Amniotic epithelial cell (primary cell): ENCODE results near the gene FOXA3.

Source experiments
- DNase-seq: peaks from one replicate; pipeline ENCODE4 v3.0.0-alpha.2; 2010; ENCODE audit warnings: low read depth

The FOXA3 gene

DNA sequence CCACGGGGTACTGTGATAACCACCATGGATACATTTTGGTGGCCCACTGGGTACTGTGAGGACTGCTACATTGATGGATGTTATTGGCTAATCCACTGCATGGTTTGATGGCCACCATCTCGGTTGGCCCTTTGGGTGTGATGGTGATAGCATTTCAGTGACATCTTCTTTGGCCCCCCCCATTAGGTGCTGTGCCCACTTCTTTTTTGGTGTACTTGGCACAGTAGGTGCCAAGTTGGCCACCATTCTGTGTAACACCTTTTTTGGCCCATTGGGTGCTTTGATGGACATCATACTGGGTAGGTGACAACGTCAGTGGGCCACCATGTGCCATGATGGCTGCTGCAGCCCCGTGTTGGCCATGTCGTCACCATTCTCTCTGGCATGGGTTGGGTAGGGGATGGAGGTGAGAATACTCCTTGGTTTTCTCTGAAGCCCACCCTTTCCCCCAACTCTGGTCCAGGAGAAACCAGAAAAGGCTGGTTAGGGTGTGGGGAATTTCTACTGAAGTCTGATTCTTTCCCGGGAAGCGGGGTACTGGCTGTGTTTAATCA lies 9.2 kb downstream of the FOXA3 start:
- no peak for DNase-seq

DNA sequence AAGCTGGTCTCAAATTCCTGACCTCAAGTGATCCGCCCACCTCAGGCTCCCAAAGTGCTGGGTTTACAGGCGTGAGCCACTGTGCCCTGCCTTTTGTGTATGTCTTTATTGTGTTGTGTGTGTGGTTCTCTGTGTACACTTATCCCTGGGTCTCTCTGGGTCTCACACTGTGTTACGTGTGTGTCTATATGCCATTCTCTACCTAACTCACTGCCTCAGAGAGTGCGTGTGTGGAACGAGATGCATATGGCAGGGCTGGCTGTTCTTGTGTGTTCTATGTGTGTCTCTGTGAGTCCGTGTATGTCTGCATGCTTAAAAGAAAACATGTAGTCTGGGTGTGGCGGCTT lies 10.5 kb downstream of the FOXA3 start:
- DNase-seq, result no peak

DNA sequence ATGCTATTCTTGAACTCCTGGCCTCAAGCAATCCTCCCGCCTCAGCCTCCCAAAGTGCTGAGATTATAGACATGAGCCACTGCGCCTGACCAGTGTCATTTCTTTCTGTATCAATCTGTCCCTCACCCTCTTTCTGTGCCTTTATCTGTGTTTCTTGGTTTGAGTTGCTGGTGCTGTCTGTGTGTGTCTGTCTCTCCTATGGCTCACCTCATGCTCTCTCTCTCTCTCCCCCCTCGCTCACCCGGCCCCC lies 12.0 kb downstream of the FOXA3 start:
- DNase-seq, result no peak

DNA sequence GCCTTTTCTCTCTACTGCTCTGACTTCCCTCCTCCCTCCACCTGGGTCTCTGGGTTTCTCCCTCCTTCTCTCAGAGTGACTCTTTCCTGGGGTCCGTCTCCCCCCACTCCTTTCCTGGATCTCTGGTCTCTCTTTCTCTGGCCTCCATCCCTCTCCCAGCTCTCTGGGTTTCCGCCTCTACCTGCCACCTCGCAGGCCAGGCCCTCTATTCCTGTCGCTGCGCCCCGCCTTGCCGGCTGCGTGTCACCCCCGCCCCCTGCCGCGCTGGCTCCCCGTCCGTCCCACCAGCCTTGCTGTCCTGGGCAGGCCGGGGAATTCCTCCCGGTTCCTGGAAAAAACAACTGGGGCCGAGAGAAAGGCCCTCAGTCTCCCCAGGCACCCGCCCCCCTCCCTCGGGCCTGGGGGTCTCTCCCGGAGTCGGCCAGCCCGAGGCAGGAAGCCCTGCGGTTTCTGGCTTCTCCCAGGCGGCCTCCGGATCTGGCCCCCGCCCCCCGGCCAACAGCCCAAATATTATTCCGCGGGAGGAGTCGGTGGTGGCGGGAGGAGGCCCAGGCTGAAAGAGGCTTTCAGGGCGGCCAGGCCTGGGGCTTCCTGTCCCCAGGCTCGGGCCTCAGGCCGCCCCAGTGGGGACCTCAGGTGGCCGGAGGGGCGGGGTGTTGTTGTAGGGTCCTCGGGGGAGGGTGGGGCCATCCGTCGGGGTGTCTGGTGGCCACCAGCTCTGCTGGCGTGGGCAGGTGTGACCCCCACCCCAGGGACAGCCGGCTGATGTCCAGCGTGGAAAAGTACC lies 12.5 kb downstream of the FOXA3 start:
- no peak for DNase-seq

DNA sequence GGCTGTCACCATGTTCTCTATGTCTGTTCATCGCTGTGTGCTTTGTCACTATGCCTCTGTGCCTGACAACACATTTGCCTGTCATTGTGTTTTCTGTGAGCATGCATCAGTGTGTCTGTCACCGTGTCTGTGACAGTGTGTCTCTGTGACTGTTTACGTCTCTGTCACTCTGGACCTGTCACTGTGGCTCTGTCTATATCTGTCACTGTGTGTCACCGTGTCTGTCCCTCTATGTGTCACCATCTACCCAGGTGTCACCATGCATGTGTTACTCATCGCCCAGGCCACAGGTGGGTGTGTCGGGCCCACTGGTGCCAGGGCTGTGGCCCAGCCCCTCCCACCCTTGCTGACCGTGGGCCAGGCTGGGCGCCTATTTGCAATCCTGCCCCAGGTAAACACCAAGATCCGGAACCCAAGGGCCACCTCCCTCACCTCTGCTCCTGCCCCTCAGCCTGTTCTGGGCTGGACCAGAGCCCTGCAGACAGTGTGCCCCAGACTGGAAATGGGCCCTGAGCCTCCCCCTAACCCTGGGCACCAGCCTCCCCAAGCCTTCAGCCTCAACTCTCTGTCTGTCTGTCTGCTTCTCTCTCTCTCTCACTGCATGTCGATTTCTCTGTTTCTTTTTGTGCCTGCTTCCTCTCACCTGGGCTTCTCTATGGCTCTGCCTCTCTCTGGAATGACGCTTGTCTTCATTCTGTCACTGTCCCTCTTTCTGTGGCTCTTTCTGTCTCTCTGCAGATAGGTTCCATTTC lies 14.1 kb downstream of the FOXA3 start:
- DNase-seq, result no peak

DNA sequence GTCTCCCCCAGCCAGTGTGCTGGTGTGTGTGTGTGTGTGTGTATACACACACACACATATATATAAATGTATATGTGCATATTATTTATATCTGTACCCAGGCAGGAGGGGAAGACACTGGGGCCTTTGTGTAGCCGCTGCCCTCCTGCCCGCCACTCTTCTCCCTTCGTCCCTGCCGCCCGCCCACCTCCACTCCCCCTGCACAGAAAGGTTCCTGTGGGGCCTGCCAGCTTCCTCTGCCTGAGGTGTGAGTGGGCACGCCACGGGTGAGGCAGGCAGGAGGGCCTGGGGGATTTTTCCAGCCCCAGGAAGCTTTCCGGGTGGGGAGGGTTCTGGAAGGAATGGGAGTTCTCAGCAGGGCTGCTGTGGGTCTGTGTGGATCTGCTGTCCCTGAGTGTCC lies 14.9 kb downstream of the FOXA3 start:
- no peak for DNase-seq

DNA sequence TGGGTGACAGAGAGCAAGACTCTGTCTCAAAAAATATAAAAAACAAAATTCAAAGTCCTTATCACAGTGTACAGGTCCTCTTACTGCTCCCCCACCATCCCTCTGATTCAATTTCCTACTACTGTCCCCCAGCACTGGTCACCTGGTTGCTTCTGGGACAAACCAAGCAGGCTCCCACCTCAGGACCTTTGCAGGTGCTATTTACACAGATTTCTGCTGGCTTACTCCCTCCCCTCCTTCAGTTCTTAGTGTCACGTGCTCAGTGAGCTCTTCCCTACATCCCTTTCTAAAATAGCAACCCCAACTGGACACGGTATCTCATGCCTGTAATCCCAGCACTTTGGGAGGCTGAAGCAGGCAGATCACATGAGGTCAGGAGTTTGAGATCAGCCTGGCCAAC lies 15.8 kb downstream of the FOXA3 start:
- no peak for DNase-seq

DNA sequence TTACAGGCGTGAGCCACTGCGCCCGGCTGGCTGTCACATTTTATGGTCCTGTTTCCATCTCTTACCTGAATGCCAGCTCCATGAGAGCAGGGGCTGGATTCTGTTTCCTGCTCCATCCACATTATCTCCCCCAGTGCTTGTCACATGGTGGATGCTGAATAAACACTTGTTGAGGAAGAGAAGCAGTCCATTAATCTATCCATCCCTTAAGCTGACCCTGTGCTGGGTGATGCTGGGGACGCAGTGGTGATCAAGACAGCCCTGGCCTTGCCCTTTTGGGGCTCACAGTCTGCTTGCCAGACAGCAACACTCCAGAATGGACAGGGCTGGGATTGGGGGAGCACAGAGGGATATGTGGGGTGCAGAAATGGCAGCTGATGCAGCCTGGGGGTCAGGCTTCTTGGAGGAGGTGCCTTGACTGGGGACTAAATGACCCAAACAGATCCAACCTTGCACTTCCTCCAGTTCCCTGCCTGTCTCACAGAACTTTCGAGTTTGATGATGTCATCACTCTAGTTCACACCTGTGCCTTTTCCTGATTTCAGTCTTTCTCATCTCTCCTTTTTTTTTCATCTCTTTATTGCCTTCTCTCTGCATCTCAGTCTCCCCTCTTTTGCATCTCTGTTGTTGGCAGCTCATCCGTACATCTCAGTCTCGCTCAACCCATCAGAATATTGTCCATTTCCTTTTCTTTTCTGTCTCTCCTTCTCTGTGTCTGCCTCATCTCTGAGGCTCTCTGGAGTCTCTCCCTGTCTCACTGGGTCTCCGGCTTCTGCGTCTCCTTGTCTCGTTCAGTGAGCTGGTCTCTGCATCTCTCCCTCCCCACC lies 17.2 kb downstream of the FOXA3 start:
- DNase-seq, result no peak

DNA sequence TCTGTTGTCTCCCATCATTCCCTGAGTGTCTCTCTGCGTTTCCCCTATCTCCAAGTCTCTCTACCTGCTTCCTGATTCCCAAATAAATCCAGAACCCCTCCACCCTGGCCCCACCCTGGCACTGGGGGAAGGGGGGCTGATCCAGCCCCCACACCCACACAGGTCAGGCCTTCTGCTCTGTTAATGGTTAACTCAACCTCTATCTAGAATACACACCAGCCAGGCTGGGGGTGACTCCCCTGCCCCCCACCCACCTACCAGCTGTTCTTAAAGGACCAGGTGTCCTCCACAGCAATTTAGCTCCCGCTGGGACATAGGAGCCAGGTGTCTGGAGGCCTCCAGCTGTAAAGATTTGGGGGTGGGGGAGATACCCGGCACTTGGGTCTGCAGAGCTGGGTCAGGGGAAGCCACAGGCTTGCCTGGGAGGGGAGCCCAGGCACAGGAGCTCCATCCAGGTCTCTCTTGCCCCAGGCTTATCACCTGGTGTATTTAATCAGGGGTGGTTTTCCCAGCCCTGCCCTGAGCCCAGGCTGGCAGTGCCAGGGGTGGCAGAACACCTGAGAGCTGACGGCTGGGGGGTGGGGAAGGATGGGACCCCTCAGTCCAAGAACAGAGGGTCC lies 17.9 kb downstream of the FOXA3 start:
- DNase-seq, result no peak

DNA sequence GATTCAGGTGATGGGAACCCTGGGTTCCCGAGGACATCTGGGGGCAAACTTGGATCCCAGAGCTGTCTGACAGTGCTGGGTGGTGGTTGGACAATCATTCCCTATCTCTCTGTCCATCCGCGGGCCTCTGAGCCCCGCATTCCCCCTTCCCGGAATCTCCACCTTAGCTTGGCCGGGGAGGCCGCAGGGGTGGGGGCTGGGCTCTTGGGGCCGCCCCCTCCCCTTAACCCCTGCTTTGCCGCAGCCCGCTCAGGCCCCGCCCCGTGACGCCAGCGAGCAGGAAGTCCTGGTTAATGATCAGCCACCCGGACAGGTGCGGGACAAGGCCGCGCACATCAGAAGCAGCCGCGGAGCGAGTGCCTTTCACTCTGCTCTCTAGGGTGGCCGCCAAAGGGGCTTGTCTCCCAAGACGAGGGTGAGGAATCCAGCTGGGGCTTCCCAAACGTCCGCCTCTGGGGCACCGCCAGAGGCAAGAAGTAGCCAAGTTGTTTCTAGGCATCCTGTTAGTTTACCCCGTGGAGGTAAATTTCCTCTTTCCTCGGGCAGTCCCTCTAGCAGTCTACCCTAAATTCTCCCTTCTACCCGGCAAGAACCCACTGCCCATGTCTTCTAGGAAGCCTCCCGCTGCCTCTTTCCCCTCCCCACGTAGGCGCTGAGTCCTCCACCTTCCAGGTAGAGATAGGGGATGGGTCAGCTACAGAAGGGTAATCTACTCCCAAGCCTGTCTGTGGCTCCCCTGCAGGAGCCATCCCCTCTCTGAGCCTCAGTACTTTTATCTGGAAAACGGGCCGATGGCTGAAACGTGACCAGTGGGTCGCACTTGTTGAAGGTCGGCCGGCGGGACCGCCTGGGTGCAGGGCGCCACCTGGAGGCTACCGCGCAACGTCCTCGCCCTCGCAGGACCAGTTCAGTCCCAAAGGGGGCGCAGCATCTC lies 18.8 kb downstream of the FOXA3 start:
- DNase-seq, result peak; percentile 81

DNA sequence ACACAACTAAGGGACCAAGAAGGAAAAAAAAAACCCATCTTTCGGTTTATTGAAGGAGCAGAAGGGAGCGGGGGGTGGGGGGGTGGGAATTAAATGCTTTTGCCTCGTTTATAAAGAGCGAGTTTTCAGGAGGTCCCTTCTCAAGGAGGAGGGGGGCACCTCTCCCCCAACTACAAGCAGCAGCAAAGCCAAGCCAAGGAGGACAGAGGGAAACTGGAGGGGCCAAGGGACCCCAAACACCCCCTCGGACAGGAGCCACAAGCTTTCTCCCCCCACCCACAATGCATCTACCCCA lies 19.4 kb downstream of the FOXA3 start:
- DNase-seq, result no peak

DNA sequence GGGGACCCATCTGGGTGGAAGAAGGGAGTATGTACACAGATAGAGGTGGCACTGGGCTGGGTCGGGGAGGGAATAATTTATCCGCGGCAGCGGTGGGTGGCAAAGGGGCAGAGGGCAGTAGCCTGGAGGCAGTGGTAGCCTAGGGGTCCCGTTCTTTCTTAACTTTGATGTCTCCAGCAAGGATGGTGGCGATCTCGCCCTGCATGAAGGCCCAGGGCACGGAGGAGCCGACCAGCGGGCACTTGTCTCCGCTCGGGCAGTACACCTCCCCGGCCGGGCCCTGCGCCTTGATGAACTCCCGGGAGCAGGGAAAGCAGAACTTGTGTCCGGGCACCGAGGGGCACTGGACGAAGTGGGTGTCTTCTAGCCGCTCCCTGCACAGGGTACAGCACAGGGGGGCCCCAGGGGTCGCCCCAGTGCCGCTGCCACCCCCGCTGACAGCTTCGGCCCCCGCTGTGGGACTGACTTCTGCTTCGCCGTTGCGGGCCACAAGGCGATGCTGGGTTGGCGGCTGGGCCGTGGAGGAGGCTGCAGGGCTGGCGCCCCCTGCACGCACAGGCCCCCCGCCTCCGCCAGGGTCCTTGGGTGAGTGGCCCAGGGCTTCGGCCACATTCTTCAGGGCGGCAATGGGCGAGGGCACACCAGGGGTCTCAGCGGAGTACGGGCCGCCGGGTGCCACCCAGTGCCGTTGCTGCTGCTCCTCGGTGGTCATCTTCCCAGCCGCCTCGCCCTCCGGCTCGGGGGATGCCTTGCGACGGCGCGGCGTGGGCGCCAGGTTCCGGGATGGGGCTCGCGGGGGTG lies 20.0 kb downstream of the FOXA3 start:
- DNase-seq, result no peak

DNA sequence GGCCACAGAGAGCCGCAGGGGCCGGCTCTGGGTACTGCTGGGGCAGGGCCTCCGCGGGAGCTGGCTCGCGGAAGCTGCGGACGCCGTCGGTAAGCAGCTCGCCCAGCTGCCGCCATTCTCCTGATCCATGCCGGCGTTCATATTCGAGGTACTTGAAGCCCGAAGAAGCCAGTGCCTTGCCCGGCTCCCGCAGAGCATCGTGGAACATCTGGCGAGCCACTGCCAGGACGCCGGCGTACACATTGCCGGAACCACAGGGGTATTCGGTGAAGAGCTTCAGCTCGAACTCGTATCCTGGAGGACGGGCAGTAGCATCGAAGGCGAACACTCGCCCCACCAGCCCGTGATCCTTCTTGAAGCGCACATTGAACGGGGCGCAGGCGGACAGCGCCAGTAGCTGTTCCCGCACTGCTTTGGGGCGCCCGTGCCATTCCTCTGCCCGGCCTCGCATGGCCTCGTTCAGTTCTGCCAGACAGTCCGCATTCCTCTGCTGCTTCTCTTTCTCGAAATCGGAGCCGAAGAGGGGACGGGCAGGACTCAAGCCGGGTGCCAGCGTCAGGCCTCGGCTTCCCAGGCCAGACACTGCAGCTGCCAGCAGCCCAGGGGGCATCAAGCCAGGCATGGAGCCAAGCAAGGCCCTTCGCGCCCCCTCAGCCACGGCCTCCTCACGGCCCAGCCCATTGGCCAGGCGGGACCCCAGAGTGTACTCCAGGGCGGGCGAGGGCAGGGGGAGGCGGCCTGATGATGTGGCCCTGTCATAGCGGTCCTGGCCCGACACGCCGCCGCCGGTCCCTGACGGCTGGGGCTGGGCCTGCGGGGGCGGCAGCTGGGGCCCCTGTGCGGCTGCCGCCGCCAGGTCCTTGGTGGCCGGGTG lies 20.8 kb downstream of the FOXA3 start:
- no peak for DNase-seq

DNA sequence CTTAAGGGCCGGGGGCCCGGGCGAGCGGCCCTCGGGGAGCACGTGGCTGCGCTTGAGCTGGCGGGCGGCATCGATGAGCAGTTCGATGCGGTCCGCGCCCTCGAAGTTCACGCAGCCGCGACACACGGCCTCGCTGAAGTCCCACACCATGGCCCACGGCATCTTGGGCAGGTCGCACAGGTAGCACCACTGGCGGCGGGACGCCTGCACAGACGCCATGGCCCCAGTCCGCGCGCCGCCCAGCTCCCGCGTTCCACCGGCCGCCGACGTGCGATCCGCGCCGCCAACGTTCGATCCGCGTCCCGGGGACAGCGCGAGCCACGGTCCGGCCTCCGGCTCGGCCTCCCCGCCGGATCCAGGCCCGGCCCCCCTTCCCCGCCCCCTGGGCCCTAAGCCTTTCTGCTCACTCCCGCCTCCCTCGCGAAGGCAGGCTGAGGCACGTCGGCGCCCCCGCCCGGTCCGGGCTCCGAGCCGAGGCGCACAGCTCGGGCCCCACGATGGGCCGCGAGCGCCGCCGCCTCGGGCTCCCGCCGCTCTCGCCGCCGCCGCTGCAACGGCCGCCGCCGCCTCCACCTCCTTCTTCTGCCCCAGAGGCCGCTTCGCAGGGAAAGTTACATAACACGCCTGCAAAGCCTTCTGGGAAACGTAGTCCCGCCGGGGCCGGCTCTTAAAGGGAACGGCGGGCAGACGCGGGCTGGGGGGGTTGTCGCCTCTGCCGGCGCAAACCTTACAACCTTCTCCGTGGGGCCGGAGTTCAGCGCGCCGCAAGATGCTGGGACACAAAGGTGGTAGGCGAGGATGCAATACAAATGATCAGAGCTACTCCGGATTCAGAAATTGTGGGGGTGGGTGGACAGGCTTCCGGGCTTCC lies 21.7 kb downstream of the FOXA3 start, which contains the start of gene IRF2BP1:
IRF2BP1 (minus strand) TSS at position 586 of the 871 bp plus-strand sequence; CDS start at position 219, 367 bp downstream.
- DNase-seq, result peak; percentile 89

DNA sequence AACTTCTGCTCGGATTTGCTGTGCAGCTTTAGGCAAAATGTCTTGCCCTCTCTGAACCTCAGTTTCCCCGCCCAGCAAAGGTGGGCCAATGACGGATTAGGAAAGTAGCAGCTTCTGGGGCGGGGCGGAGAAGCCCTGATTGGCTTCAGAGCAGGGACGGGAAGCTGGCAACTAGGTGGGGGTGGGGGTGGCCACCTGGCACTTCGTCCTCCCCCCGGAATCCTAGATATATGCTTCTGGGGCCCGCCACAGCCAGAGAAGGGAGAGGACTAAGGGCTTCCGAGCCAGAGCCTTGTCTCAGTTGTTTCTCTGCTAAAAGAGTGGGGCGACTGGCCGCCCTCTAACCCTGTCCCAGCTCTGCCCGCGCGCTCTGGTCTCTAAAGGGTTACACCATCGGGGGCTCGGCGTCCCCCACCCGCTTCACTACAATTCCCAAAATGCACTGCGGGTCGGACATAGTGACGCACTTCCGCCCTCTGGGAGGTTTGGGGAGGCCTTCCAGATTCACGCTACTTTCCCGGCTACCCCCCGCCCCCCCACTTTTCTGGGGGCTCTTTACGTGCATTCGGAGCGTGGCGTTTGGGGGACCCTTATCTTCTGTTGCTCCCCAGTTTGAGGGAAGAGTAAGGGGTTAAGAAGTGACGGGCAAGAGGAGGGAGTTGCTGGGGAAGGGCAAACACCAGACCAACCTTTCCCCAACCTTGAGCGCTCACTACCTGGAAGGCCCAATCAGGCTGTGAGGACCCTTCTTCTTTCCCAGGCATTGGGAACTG lies 22.5 kb downstream of the FOXA3 start:
- peak; percentile 93 for DNase-seq

DNA sequence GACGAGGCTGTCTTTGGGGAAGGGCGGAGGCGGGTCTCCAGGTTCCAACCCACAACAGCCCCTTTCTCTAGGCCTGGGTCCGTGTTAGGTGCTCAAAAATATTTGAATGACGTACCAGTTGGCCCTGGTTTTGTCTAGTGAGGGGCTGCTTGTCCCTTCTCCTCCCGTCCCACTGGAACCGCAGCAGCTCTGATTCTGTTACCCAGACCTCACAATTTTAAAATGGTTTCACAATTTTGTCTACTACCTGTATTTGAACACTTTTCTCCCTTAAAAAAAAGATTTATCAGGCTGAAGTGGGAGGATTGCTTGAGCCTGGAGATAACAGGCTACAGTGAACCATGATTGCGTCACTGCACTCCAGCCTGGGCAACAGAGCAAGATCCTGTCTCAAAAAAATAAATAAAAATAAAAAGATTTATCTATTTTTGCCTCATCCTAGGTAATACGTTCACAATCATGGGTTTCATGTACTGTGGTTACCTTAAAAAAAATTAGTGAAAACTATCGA lies 23.1 kb downstream of the FOXA3 start:
- DNase-seq, result peak; percentile 49

DNA sequence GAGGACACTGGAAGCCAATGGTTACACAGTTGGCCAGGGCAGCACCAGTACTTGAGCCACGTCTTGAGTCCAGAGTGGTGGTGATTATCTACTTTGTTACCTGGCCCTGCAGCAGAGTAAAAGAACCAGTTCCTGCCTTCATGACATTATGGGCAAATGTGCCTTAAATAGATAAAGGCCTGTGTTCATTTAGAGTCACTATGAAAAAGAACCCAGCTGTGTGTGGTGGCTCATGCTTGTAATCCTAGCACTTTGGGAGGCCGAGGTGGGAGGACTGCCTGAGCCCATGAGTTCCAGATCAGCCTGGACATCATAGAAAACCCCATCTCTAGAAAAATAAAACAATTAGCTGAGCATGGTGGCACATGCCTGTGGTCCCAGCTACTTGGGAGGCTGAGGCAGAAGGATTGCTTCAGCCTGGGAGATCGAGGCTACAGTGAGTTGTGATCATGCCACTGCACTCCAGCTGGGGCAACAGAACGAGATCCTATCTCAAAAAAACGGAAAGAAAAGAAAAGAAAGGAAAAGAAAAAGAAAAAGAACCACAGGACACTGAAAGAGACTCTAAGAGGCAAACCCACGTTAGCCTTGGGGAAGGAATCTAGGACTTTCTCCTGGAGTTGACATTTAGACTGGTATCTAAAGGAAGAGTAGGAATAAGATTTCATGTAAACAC lies 25.2 kb downstream of the FOXA3 start:
- no peak for DNase-seq
